ENCODE results near the gene FBXO7. TPM values are rescaled to one million over a fixed set of nuclear protein-coding genes. Genes with fewer than 3 reads are reported as not detected.

Gene FBXO7
- total and polyA plus RNA-seq, 9 of the 15 experiments (the other 6 are each of a cell fraction or from before 2014, with no cell fraction given): 34.0 to 162 (median 85.2) TPM

DNA sequence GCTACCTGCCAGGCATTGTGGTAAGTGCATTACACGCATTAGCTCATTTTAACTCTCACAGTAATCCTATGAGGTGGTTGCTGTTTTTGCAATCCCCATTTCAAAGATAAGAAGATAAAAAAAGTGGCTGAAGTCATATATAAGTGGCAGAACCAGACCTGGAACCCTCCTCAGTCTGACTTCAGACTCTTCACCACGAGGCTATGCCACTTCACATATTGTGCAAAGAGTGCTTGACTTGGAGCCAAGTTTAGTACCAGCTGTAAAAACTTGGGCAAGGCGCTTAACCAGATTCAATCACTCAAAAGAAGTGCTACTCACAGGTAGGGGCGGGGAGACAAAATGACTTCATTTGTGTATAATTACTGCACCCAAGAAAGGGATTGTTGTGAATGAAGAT lies 25.6 kb upstream of the FBXO7 start:
- intact Hi-C loops (cut with micrococcal nuclease): no loop called here
- CTCF ChIA-PET (ENCODE audit: low intra/inter-chr PET ratio): no interaction called here
- POLR2A ChIA-PET: interaction anchor here (0.7 kb wide), 1 partner anchor 43 kb away, joined by 3 read pairs; no protein-coding TSS in a partner anchor
- TF ChIP-seq NFYB (IDR thresholded peaks at IDR 0.05; ENCODE audit: extremely low read depth, insufficient read length): no peak
- TF ChIP-seq ELK3 (CRISPR knock-in tag; IDR thresholded peaks at IDR 0.05): no peak
- no peak for TF ChIP-seq KAT8 (IDR thresholded peaks at IDR 0.05; ENCODE audit: low read depth)
- no peak for TF ChIP-seq ZNF644 (tag; IDR thresholded peaks at IDR 0.05; ENCODE audit: low read depth)
- TF ChIP-seq, protein P1, sequence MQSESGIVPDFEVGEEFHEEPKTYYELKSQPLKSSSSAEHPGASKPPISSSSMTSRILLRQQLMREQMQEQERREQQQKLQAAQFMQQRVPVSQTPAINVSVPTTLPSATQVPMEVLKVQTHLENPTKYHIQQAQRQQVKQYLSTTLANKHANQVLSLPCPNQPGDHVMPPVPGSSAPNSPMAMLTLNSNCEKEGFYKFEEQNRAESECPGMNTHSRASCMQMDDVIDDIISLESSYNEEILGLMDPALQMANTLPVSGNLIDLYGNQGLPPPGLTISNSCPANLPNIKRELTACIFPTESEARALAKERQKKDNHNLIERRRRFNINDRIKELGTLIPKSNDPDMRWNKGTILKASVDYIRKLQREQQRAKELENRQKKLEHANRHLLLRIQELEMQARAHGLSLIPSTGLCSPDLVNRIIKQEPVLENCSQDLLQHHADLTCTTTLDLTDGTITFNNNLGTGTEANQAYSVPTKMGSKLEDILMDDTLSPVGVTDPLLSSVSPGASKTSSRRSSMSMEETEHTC (IDR thresholded peaks at IDR 0.05): no peak
- TF ChIP-seq NR3C1 (CRISPR knock-in tag; IDR thresholded peaks at IDR 0.05): no peak
- TF ChIP-seq RCOR1 (IDR thresholded peaks at IDR 0.05; ENCODE audit: borderline replicate concordance in 1 of 2, low read depth in 2 of 2, low read length in 2 of 2): no peak
- TF ChIP-seq ZNF785 (CRISPR knock-in tag; IDR thresholded peaks at IDR 0.05): no peak
- TF ChIP-seq CEBPG (CRISPR knock-in tag; IDR thresholded peaks at IDR 0.05): no peak
- no peak for TF ChIP-seq CEBPG (tag; conservative IDR thresholded peaks at IDR 0.05 in 1 of 2, IDR thresholded peaks at IDR 0.05 in 1 of 2)
- no peak for TF ChIP-seq DLX4 (CRISPR knock-in tag; IDR thresholded peaks at IDR 0.05)
- TF ChIP-seq HNRNPLL (IDR thresholded peaks at IDR 0.05; ENCODE audit: low read depth, low read length, poor library complexity, severe bottlenecking): no peak
- TF ChIP-seq C11orf30 (IDR thresholded peaks at IDR 0.05; ENCODE audit: low read depth): no peak
- TF ChIP-seq, protein P2, sequence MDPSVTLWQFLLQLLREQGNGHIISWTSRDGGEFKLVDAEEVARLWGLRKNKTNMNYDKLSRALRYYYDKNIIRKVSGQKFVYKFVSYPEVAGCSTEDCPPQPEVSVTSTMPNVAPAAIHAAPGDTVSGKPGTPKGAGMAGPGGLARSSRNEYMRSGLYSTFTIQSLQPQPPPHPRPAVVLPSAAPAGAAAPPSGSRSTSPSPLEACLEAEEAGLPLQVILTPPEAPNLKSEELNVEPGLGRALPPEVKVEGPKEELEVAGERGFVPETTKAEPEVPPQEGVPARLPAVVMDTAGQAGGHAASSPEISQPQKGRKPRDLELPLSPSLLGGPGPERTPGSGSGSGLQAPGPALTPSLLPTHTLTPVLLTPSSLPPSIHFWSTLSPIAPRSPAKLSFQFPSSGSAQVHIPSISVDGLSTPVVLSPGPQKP (CRISPR knock-in tag; IDR thresholded peaks at IDR 0.05): no peak
- TF ChIP-seq WHSC1 (IDR thresholded peaks at IDR 0.05; ENCODE audit: low read length): no peak
- TF ChIP-seq ZNF124 (CRISPR knock-in tag; IDR thresholded peaks at IDR 0.05): no peak
- TF ChIP-seq, protein P3, sequence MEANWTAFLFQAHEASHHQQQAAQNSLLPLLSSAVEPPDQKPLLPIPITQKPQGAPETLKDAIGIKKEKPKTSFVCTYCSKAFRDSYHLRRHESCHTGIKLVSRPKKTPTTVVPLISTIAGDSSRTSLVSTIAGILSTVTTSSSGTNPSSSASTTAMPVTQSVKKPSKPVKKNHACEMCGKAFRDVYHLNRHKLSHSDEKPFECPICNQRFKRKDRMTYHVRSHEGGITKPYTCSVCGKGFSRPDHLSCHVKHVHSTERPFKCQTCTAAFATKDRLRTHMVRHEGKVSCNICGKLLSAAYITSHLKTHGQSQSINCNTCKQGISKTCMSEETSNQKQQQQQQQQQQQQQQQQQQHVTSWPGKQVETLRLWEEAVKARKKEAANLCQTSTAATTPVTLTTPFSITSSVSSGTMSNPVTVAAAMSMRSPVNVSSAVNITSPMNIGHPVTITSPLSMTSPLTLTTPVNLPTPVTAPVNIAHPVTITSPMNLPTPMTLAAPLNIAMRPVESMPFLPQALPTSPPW (CRISPR knock-in tag; IDR thresholded peaks at IDR 0.05): no peak
- no peak for TF ChIP-seq MCM2 (IDR thresholded peaks at IDR 0.05; ENCODE audit: low read depth)

More for the DNA sequence above, 25.6 kb upstream of the FBXO7 start:
- Histone ChIP-seq H4K20me1 (replicated peaks; ENCODE audit: control insufficient read depth, insufficient read depth, low read length) (no peaks in the 10 kb centered on the region), H3K9me1 (ENCODE audit: control insufficient read depth, insufficient read depth, low read length) (no peaks in the 10 kb centered on the region), H3K9ac (ENCODE audit: insufficient read depth in 1 of 2, low read depth in 2 of 2, low read length in 2 of 2) (no peak overlapping the region), H3K4me1 (replicated peaks in 1 of 2; ENCODE audit: control insufficient read depth in 2 of 2, insufficient read depth in 2 of 2, low read length in 2 of 2) (no peaks in the 10 kb centered on the region), H3K4me3 (no peak overlapping the region), H3K9me3 (replicated peaks; ENCODE audit: control insufficient read depth, insufficient read depth, low read depth, low read length) (no peaks in the 10 kb centered on the region), H3K27ac (ENCODE audit: extremely low read depth, low read depth, low read length) (no peak overlapping the region), H3K4me2 (ENCODE audit: insufficient read depth, low read length) (no peak overlapping the region), H2AFZ (ENCODE audit: low read depth, low read length) (no peak overlapping the region), H3K27me3 (ENCODE audit: control insufficient read depth in 2 of 2, insufficient read depth in 2 of 2, low read length in 2 of 2) (peaks cover 0 to 3% of the 10 kb centered on the region in 2 experiments; a peak in 3 of 5 replicates), H3K79me2 (ENCODE audit: control insufficient read depth, insufficient read depth, low read length) (no peaks in the 10 kb centered on the region), H3K36me3 (ENCODE audit: control insufficient read depth, insufficient read depth, low read length) (no peaks in the 10 kb centered on the region)
- WGBS (ENCODE audit: insufficient coverage, low coverage, missing lambda C conversion rate): 12% methylated on average over 4 of the region's 4 CpGs
- no TSS peak for BruUV-seq (replicated peaks)
- in situ Hi-C loops (cut with MboI): loop anchor here (10.0 kb wide), 1 partner anchor 464 kb away; no protein-coding TSS in a partner anchor
- FAIRE-seq (no peak), ATAC-seq (no peak), DNase-seq (ENCODE audit: extremely low read depth in 1 of 4, low spot score in 3 of 4) (no peak)
